GF-D8 (cell line): ENCODE measurements around the gene COL2A1.

Experiments used
- DNase-seq: peaks from one replicate; lab custom pipeline; 2025; lab: John Stamatoyannopoulos, UW

Gene COL2A1

GRCh38 chr12:48030173-48030650 is 25.9 kb upstream of the COL2A1 start:
- no peak for DNase-seq

- DNase-seq = no peak
These were observed 25.4 kb upstream of the COL2A1 start for GRCh38 chr12:48029491-48030172.

GRCh38 chr12:48028541-48029431 is 24.5 kb upstream of the COL2A1 start:
- no peak for DNase-seq

GRCh38 chr12:48027183-48028002 is 23.1 kb upstream of the COL2A1 start:
- no peak for DNase-seq

GRCh38 chr12:48026060-48026827 is 22.0 kb upstream of the COL2A1 start:
- no peak for DNase-seq

- DNase-seq = no peak
These were observed 21.0 kb upstream of the COL2A1 start for GRCh38 chr12:48025281-48025680.

GRCh38 chr12:48024735-48025134 is 20.5 kb upstream of the COL2A1 start:
- no peak for DNase-seq

GRCh38 chr12:48023386-48023785 is 19.1 kb upstream of the COL2A1 start:
- DNase-seq = no peak

GRCh38 chr12:48022676-48023385 is 18.6 kb upstream of the COL2A1 start:
- no peak for DNase-seq

- no peak for DNase-seq
These were observed 17.9 kb upstream of the COL2A1 start for GRCh38 chr12:48022180-48022521.

GRCh38 chr12:48021485-48022179 is 17.4 kb upstream of the COL2A1 start:
- DNase-seq = no peak

- DNase-seq = no peak
These were observed 15.5 kb upstream of the COL2A1 start for GRCh38 chr12:48019639-48020265.

- DNase-seq = no peak
These were observed 14.3 kb upstream of the COL2A1 start for GRCh38 chr12:48018618-48018995.

- DNase-seq = no peak
These were observed 13.8 kb upstream of the COL2A1 start for GRCh38 chr12:48017921-48018617.

- DNase-seq = no peak
These were observed 13.2 kb upstream of the COL2A1 start for GRCh38 chr12:48017496-48017895.

- DNase-seq = no peak
These were observed 12.2 kb upstream of the COL2A1 start for GRCh38 chr12:48016373-48017020.

- no peak for DNase-seq
These were observed 11.7 kb upstream of the COL2A1 start for GRCh38 chr12:48015954-48016353.

GRCh38 chr12:48015129-48015528 is 10.9 kb upstream of the COL2A1 start:
- no peak for DNase-seq

- DNase-seq = no peak
These were observed 9.0 kb upstream of the COL2A1 start for GRCh38 chr12:48013287-48013686.
